ENCODE data around the gene DGKZ. TPM values are rescaled to one million over a fixed set of nuclear protein-coding genes. Genes with fewer than 3 reads are reported as not detected.

DGKZ gene
- total RNA-seq, 2 experiments from 2014 or later = 159 to 166 TPM

- Mint-ChIP-seq H3K27ac (peak overlapping the region; percentile 91), H3K27me3 (no peaks in the 10 kb centered on the region), H3K36me3 (ENCODE audit: low read depth) (peaks cover 13% of the 10 kb centered on the region), H3K9me3 (no peaks in the 10 kb centered on the region), H3K4me1 (ENCODE audit: low read depth) (peaks cover 88% of the 10 kb centered on the region), H3K4me3 (peak overlapping the region; percentile 96)
- TF ChIP-seq CTCF (IDR thresholded peaks at IDR 0.05) = no peak
- CTCF ChIA-PET = interaction anchor here (0.6 to 3.3 kb wide), 3 partner anchors 13 to 26 kb away, joined by 6 to 24 read pairs (median 17); partner anchors contain the start of gene DGKZ
- Histone ChIP-seq H3K36me3 (ENCODE audit: insufficient read depth, low read length) (no peaks in the 10 kb centered on the region), H3K27ac (ENCODE audit: low read depth in 1 of 2, low read length in 2 of 2) (peak overlapping the region in 1 of 2 donors; percentile 51), H3K4me3 (ENCODE audit: low read length) (peak overlapping the region; percentile 71), H3K27me3 (ENCODE audit: control insufficient read depth in 1 of 2, insufficient read depth in 2 of 2, low read length in 2 of 2) (peaks cover 0 to 5% of the 10 kb centered on the region in 2 experiments), H3K9me3 (ENCODE audit: control insufficient read depth in 1 of 2, insufficient read depth in 1 of 2, low read length in 2 of 2) (no peaks in the 10 kb centered on the region), H3K4me1 (ENCODE audit: insufficient read depth, low read length) (peaks cover 93% of the 10 kb centered on the region)
- POLR2A ChIA-PET = interaction anchor here (0.6 to 8.6 kb wide), 3 partner anchors 14 to 59 kb away, joined by 3 to 266 read pairs (median 3); partner anchors contain the start of gene DGKZ
- ATAC-seq (ENCODE audit: poor library complexity) (no peak), DNase-seq (no peak)
- intact Hi-C loops (cut with DNase I, micrococcal nuclease) = loop anchor here in 1 of 2 experiments (5.0 kb wide), 1 partner anchor 37 kb away; no protein-coding TSS in a partner anchor
Measured at GRCh38 chr11:46334211-46334610, 13.1 kb upstream of the DGKZ start.

- CTCF ChIA-PET = no interaction called here
- H3K9me3 Mint-ChIP-seq = no peaks in the 10 kb centered on the region
- DNase-seq (no peak), ATAC-seq (ENCODE audit: poor library complexity) (no peak)
- Histone ChIP-seq H3K27ac (ENCODE audit: low read depth in 1 of 2, low read length in 2 of 2) (no peak overlapping the region), H3K4me3 (ENCODE audit: low read length) (no peak overlapping the region), H3K9me3 (ENCODE audit: control insufficient read depth in 1 of 2, insufficient read depth in 1 of 2, low read length in 2 of 2) (no peaks in the 10 kb centered on the region), H3K27me3 (ENCODE audit: control insufficient read depth in 1 of 2, insufficient read depth in 2 of 2, low read length in 2 of 2) (peaks cover 0 to 5% of the 10 kb centered on the region in 2 experiments), H3K36me3 (ENCODE audit: insufficient read depth, low read length) (no peaks in the 10 kb centered on the region), H3K4me1 (ENCODE audit: insufficient read depth, low read length) (peaks cover 93% of the 10 kb centered on the region)
- no peak for TF ChIP-seq CTCF (IDR thresholded peaks at IDR 0.05)
- peaks cover 86% of the 10 kb centered on the region for H3K4me1 Mint-ChIP-seq (ENCODE audit: low read depth)
- H3K4me3 Mint-ChIP-seq = peak overlapping the region; percentile 96
- POLR2A ChIA-PET = interaction anchor here (8.6 kb wide), 1 partner anchor 13 kb away, joined by 266 read pairs; the partner anchor contains the start of gene DGKZ
- intact Hi-C loops (cut with DNase I, micrococcal nuclease) = no loop called here
- peak overlapping the region; percentile 91 for H3K27ac Mint-ChIP-seq
- H3K36me3 Mint-ChIP-seq (ENCODE audit: low read depth) = peaks cover 13% of the 10 kb centered on the region
- H3K27me3 Mint-ChIP-seq = no peaks in the 10 kb centered on the region
Measured at GRCh38 chr11:46335271-46335670, 12.0 kb upstream of the DGKZ start.

- no peak for TF ChIP-seq CTCF (IDR thresholded peaks at IDR 0.05)
- no peak for ATAC-seq (ENCODE audit: poor library complexity)
- DNase-seq = no peak
- Mint-ChIP-seq H3K27me3 (no peaks in the 10 kb centered on the region), H3K9me3 (no peaks in the 10 kb centered on the region), H3K4me3 (peak overlapping the region; percentile 76), H3K4me1 (ENCODE audit: low read depth) (peaks cover 85% of the 10 kb centered on the region), H3K27ac (peak overlapping the region; percentile 91), H3K36me3 (ENCODE audit: low read depth) (peaks cover 13% of the 10 kb centered on the region)
- Histone ChIP-seq H3K4me3 (ENCODE audit: low read length) (no peak overlapping the region), H3K9me3 (ENCODE audit: control insufficient read depth in 1 of 2, insufficient read depth in 1 of 2, low read length in 2 of 2) (no peaks in the 10 kb centered on the region), H3K4me1 (ENCODE audit: insufficient read depth, low read length) (peaks cover 93% of the 10 kb centered on the region), H3K27me3 (ENCODE audit: control insufficient read depth in 1 of 2, insufficient read depth in 2 of 2, low read length in 2 of 2) (peaks cover 0 to 5% of the 10 kb centered on the region in 2 experiments), H3K27ac (ENCODE audit: low read depth in 1 of 2, low read length in 2 of 2) (no peak overlapping the region), H3K36me3 (ENCODE audit: insufficient read depth, low read length) (no peaks in the 10 kb centered on the region)
- POLR2A ChIA-PET = interaction anchor here (8.6 kb wide), 1 partner anchor 12 kb away, joined by 266 read pairs; the partner anchor contains the start of gene DGKZ
- intact Hi-C loops (cut with DNase I, micrococcal nuclease) = no loop called here
- CTCF ChIA-PET = no interaction called here
Measured at GRCh38 chr11:46335890-46336562, 11.2 kb upstream of the DGKZ start.
